H9 (cell line): Measurements from ENCODE around the gene TRMT61A. TPM values are rescaled to one million over a fixed set of nuclear protein-coding genes. Genes with fewer than 3 reads are reported as not detected.

Experiments used
- DNase-seq: peaks from one replicate; pipeline ENCODE4 v3.0.0-alpha.2; 2017
- H2AFZ ChIP-seq: one replicate; pipeline ENCODE4 v1.6.1; 2013; ENCODE audit warnings: mild to moderate bottlenecking, low read length, control low read depth, moderate library complexity
- H2AK5ac ChIP-seq: 2 replicates; pipeline ENCODE4 v1.6.1; 2013; ENCODE audit warnings: low read length, control low read depth, mixed read lengths; ENCODE audit not compliant: insufficient read length
- H2BK120ac ChIP-seq: one replicate; pipeline ENCODE4 v1.6.1; 2013; ENCODE audit warnings: low read depth, mild to moderate bottlenecking, low read length, control low read depth, inconsistent platforms; ENCODE audit not compliant: poor library complexity, severe bottlenecking
- H2BK12ac ChIP-seq: 2 replicates; pipeline ENCODE4 v1.6.1; 2013; ENCODE audit warnings: low read length, control low read depth, mixed read lengths, low read depth; ENCODE audit not compliant: insufficient read length
- H2BK15ac ChIP-seq: 2 replicates; pipeline ENCODE4 v1.6.1; 2013; ENCODE audit warnings: low read depth, low read length, control low read depth
- H2BK20ac ChIP-seq: one replicate; pipeline ENCODE4 v1.6.1; 2013; ENCODE audit warnings: low read depth, mild to moderate bottlenecking, low read length, control low read depth, inconsistent platforms; ENCODE audit not compliant: poor library complexity, severe bottlenecking
- H2BK5ac ChIP-seq: 2 replicates; pipeline ENCODE4 v1.6.1; 2013; ENCODE audit warnings: low read length, control low read depth, mixed read lengths; ENCODE audit not compliant: insufficient read length
- H3K14ac ChIP-seq: 2 replicates; pipeline ENCODE4 v1.6.1; 2013; ENCODE audit warnings: low read length, control low read depth; ENCODE audit not compliant: insufficient read depth
- H3K18ac ChIP-seq: 2 replicates; pipeline ENCODE4 v1.6.1; 2013; ENCODE audit warnings: low read depth, mild to moderate bottlenecking, mixed read lengths, low read length, control low read depth; ENCODE audit not compliant: insufficient read length
- H3K23ac ChIP-seq: 2 replicates; pipeline ENCODE4 v1.6.1; 2013; ENCODE audit warnings: low read length, control low read depth, mixed read lengths, low read depth; ENCODE audit not compliant: insufficient read length
- H3K23me2 ChIP-seq: 2 replicates; pipeline ENCODE4 v1.6.1; 2013; ENCODE audit warnings: low read depth, mild to moderate bottlenecking, mixed read lengths, low read length, control low read depth; ENCODE audit not compliant: insufficient read length, poor library complexity, severe bottlenecking
- H3K27ac ChIP-seq: 2 replicates; pipeline ENCODE4 v1.5.1; 2013; ENCODE audit warnings: low read length, control low read depth, mixed read lengths, low read depth; ENCODE audit not compliant: insufficient read length
- H3K27me3 ChIP-seq: 2 replicates; pipeline ENCODE4 v1.6.1; 2013; ENCODE audit warnings: low read length, control low read depth, inconsistent platforms; ENCODE audit not compliant: insufficient read depth
- H3K4ac ChIP-seq: 2 replicates; pipeline ENCODE4 v1.6.1; 2013; ENCODE audit warnings: low read depth, mild to moderate bottlenecking, control low read depth, inconsistent platforms, low read length, moderate library complexity
- H3K4me1 ChIP-seq: 2 replicates; pipeline ENCODE4 v1.6.1; 2013; ENCODE audit warnings: low read length, control low read depth, inconsistent platforms; ENCODE audit not compliant: insufficient read depth
- H3K4me2 ChIP-seq: 2 replicates; pipeline ENCODE4 v1.6.1; 2013; ENCODE audit warnings: low read length, control low read depth, mixed read lengths; ENCODE audit not compliant: insufficient read length, insufficient read depth
- H3K56ac ChIP-seq: 2 replicates; pipeline ENCODE4 v1.6.1; 2013; ENCODE audit warnings: low read depth, mild to moderate bottlenecking, mixed read lengths, low read length, control low read depth; ENCODE audit not compliant: insufficient read length
- H3K79me1 ChIP-seq: 2 replicates; pipeline ENCODE4 v1.6.1; 2013; ENCODE audit warnings: low read depth, mild to moderate bottlenecking, moderate library complexity, low read length, control low read depth, inconsistent platforms; ENCODE audit not compliant: insufficient read depth, poor library complexity, severe bottlenecking
- H3K79me2 ChIP-seq: 2 replicates; pipeline ENCODE4 v1.6.1; 2013; ENCODE audit warnings: low read length, control low read depth, inconsistent platforms; ENCODE audit not compliant: insufficient read depth
- H3K9ac ChIP-seq: 2 replicates; pipeline ENCODE4 v1.6.1; 2013; ENCODE audit warnings: low read length, control low read depth, mixed read lengths; ENCODE audit not compliant: insufficient read length; ENCODE audit errors: extremely low read depth
- H3K9me3 ChIP-seq: one replicate; pipeline ENCODE4 v1.6.1; 2013; ENCODE audit warnings: low read depth, low read length, inconsistent platforms; ENCODE audit not compliant: control insufficient read depth
- H3T11ph ChIP-seq: one replicate; pipeline ENCODE4 v1.6.1; 2013; ENCODE audit warnings: mild to moderate bottlenecking, low read length, control low read depth, inconsistent platforms
- H4K20me1 ChIP-seq: one replicate; pipeline ENCODE4 v1.6.1; 2013; ENCODE audit not compliant: control insufficient read depth, insufficient read length, insufficient read depth
- H4K5ac ChIP-seq: 2 replicates; pipeline ENCODE4 v1.6.1; 2013; ENCODE audit warnings: low read depth, mild to moderate bottlenecking, mixed read lengths, low read length, control low read depth; ENCODE audit not compliant: insufficient read length
- H4K8ac ChIP-seq: replicated peaks from 2 replicates; pipeline ENCODE4 v1.6.1; 2013; ENCODE audit warnings: low read length, control low read depth, mixed read lengths, low read depth; ENCODE audit not compliant: insufficient read length
- H4K91ac ChIP-seq: 2 replicates; pipeline ENCODE4 v1.6.1; 2013; ENCODE audit warnings: low read depth, mild to moderate bottlenecking, moderate library complexity, mixed read lengths, low read length, control low read depth; ENCODE audit not compliant: insufficient read length
- H3K27ac Mint-ChIP-seq, 3 experiments: 2 replicates in 2 of 3; 3 replicates in 1 of 3; pipeline ENCODE4 v1.8.0; 2020 to 2021; ENCODE audit warnings: mixed read lengths in 3 of 3, mild to moderate bottlenecking in 1 of 3, moderate library complexity in 1 of 3
- H3K27me3 Mint-ChIP-seq: 2 replicates; pipeline ENCODE4 v1.8.0; 2021; ENCODE audit warnings: low read depth, mild to moderate bottlenecking, moderate library complexity, mixed read lengths
- H3K36me3 Mint-ChIP-seq, 3 experiments: 2 replicates in 2 of 3; 3 replicates in 1 of 3; pipeline ENCODE4 v1.8.0; 2020 to 2021; ENCODE audit warnings: low read depth in 3 of 3, mixed read lengths in 3 of 3; ENCODE audit not compliant: insufficient read depth in 1 of 3
- H3K4me1 Mint-ChIP-seq, 2 experiments: 2 replicates each; pipeline ENCODE4 v1.8.0; 2020; ENCODE audit warnings: mixed read lengths in 2 of 2
- H3K4me3 Mint-ChIP-seq, 2 experiments: 2 replicates in 1 of 2; 3 replicates in 1 of 2; pipeline ENCODE4 v1.8.0; 2020 to 2021; ENCODE audit warnings: mild to moderate bottlenecking in 2 of 2, mixed read lengths in 2 of 2, moderate library complexity in 1 of 2
- H3K9me3 Mint-ChIP-seq, 2 experiments: 2 replicates in 1 of 2; 3 replicates in 1 of 2; pipeline ENCODE4 v1.8.0; 2020; ENCODE audit warnings: mild to moderate bottlenecking in 2 of 2, mixed read lengths in 2 of 2, moderate library complexity in 1 of 2
- WGBS: extraction: QIAGEN DNeasy Blood & Tissue Kit; methylation state at CpG from one replicate; pipeline ENCODE4 v1.1.7; 2013; ENCODE audit warnings: missing lambda C conversion rate, low lambda C conversion rate, mixed read lengths; ENCODE audit not compliant: insufficient read length; ENCODE audit errors: extremely low coverage; 5-methylcytosine and 5-hydroxymethylcytosine counted together
- total RNA-seq: library from RNA; stranded (reverse); gene quantifications from 2 replicates; pipeline ENCODE4 v1.2.1, GENCODE V29; 2021
- TF ChIP-seq, protein P1 (sequence below): fragments of 200-600 bp; sonication (generic); conservative IDR thresholded peaks from 3 replicates; pipeline ENCODE4 v1.8.0; 2021; ENCODE audit warnings: antibody characterized with exemption, mild to moderate bottlenecking

TRMT61A gene
- total RNA-seq, 1 experiment from 2014 or later: 21.9 TPM

DNA sequence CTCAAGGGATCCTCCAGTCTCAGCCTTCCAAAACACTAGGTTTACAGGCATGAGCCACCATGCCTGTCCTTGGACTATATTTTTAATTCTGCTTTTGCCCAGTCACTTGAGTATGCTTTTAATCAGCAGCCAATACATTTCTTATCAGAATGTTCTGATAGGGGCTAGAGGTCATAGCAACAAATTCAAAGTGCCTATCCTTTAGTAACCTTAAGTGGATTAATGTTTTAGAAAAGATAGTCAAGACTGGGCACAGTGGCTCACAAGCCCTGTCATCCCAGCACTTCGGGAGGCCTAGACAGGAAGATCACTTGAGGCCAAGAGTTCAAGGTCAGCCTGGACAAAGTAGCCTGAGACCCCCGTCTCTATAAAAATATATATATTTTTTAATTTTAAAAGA is 43.5 kb upstream of the TRMT61A start:
- Histone ChIP-seq H2AK5ac (no peak overlapping the region), H3K23me2 (no peaks in the 10 kb centered on the region), H3K56ac (no peak overlapping the region), H3K27me3 (no peaks in the 10 kb centered on the region), H3K79me1 (no peaks in the 10 kb centered on the region), H2BK5ac (no peak overlapping the region), H3K9me3 (no peaks in the 10 kb centered on the region), H3K14ac (no peak overlapping the region), H3K23ac (no peak overlapping the region), H3K9ac (no peak overlapping the region), H3K27ac (no peak overlapping the region), H3K79me2 (no peaks in the 10 kb centered on the region), H2BK12ac (no peak overlapping the region), H3T11ph (no peak overlapping the region), H3K4me1 (no peaks in the 10 kb centered on the region), H2BK20ac (no peak overlapping the region), H4K5ac (no peak overlapping the region), H3K4ac (no peak overlapping the region), H2AFZ (no peak overlapping the region), H4K91ac (no peak overlapping the region), H4K20me1 (no peaks in the 10 kb centered on the region), H3K4me2 (no peak overlapping the region), H3K18ac (no peak overlapping the region), H2BK15ac (no peak overlapping the region), H2BK120ac (no peak overlapping the region), H4K8ac (no peak overlapping the region)
- H3K27ac Mint-ChIP-seq: no peak overlapping the region
- no peak for DNase-seq
- H3K4me1 Mint-ChIP-seq: 0 out of 4 replicates have a peak, but pooled peaks cover 0 to 2% of the 10 kb centered on the region in 2 experiments
- TF ChIP-seq, protein P1, sequence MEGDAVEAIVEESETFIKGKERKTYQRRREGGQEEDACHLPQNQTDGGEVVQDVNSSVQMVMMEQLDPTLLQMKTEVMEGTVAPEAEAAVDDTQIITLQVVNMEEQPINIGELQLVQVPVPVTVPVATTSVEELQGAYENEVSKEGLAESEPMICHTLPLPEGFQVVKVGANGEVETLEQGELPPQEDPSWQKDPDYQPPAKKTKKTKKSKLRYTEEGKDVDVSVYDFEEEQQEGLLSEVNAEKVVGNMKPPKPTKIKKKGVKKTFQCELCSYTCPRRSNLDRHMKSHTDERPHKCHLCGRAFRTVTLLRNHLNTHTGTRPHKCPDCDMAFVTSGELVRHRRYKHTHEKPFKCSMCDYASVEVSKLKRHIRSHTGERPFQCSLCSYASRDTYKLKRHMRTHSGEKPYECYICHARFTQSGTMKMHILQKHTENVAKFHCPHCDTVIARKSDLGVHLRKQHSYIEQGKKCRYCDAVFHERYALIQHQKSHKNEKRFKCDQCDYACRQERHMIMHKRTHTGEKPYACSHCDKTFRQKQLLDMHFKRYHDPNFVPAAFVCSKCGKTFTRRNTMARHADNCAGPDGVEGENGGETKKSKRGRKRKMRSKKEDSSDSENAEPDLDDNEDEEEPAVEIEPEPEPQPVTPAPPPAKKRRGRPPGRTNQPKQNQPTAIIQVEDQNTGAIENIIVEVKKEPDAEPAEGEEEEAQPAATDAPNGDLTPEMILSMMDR: no peak
- no peaks in the 10 kb centered on the region for H3K9me3 Mint-ChIP-seq
- WGBS: no CpG with 5 or more reads among the region's 2 CpGs
- peaks cover 20 to 51% (median 29%) of the 10 kb centered on the region in 3 experiments; a peak in 6 of 7 replicates for H3K36me3 Mint-ChIP-seq
- H3K4me3 Mint-ChIP-seq: no peak overlapping the region
- no peaks in the 10 kb centered on the region for H3K27me3 Mint-ChIP-seq
